Esophagus squamous epithelium (tissue), 4 donors: ENCODE results near the gene CSTPP1.

Experiments used
- POLR2A ChIP-seq, 4 donors: fragments of 450-650 bp; IDR thresholded peaks; one replicate each; pipeline ENCODE4 v1.6.1; 2017; ENCODE audit warnings: antibody characterized with exemption in 4 of 4, mild to moderate bottlenecking in 4 of 4, moderate library complexity in 3 of 4
- TF ChIP-seq, protein P1 (sequence below), 6 experiments: fragments of 450-650 bp in 4 of 6; fragments of 200-600 bp in 2 of 6; sonication (generic) in 2 of 6; IDR thresholded peaks; one replicate each; pipeline ENCODE4 v1.5.1; 2016 to 2019; ENCODE audit warnings: antibody characterized with exemption in 6 of 6, mild to moderate bottlenecking in 4 of 6, moderate library complexity in 4 of 6

GRCh38 chr11:47028195-47029093 is 91.9 kb downstream of the CSTPP1 start:
- TF ChIP-seq, protein P1, sequence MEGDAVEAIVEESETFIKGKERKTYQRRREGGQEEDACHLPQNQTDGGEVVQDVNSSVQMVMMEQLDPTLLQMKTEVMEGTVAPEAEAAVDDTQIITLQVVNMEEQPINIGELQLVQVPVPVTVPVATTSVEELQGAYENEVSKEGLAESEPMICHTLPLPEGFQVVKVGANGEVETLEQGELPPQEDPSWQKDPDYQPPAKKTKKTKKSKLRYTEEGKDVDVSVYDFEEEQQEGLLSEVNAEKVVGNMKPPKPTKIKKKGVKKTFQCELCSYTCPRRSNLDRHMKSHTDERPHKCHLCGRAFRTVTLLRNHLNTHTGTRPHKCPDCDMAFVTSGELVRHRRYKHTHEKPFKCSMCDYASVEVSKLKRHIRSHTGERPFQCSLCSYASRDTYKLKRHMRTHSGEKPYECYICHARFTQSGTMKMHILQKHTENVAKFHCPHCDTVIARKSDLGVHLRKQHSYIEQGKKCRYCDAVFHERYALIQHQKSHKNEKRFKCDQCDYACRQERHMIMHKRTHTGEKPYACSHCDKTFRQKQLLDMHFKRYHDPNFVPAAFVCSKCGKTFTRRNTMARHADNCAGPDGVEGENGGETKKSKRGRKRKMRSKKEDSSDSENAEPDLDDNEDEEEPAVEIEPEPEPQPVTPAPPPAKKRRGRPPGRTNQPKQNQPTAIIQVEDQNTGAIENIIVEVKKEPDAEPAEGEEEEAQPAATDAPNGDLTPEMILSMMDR (IDR thresholded peaks at IDR 0.05): no peak
- no peak for TF ChIP-seq POLR2A (IDR thresholded peaks at IDR 0.05)
